Lung (tissue), 12 donors: Measurements from ENCODE around the gene SLC39A2. TPM values are rescaled to one million over a fixed set of nuclear protein-coding genes. Genes with fewer than 3 reads are reported as not detected.
A peak's percentile ranks its signal among the peaks of the same experiment; 100 is the strongest.
"Not testable (repeated sequence)": the region's sequence is repeated elsewhere in the genome, so short reads cannot be mapped to it uniquely, and the experiment has no call there.

Experiments used
- ATAC-seq: fragments of 200-7000 bp; cut with Tn5 transposase; one replicate; pipeline ENCODE4 v1.9.1; 2020; ENCODE audit warnings: moderate number of reproducible peaks; ENCODE audit not compliant: insufficient read depth, low FRiP score
- DNase-seq, 3 donors: peaks; one replicate each; pipeline ENCODE4 v3.0.0-alpha.2; 2013 to 2017
- H3K27ac ChIP-seq, 2 donors: one replicate each; pipeline ENCODE4 v1.5.1; 2013; ENCODE audit warnings: mild to moderate bottlenecking in 2 of 2, moderate library complexity in 2 of 2, control low read depth in 1 of 2, inconsistent platforms in 1 of 2, low read depth in 1 of 2, low read length in 1 of 2
- H3K27me3 ChIP-seq, 3 donors: one replicate each; pipeline ENCODE4 v1.5.1; 2013; ENCODE audit warnings: low read length in 2 of 3; ENCODE audit not compliant: control insufficient read depth in 3 of 3, insufficient read depth in 3 of 3
- H3K36me3 ChIP-seq, 4 donors: one replicate each; pipeline ENCODE4 v1.5.1; 2013; ENCODE audit warnings: low read length in 4 of 4, mild to moderate bottlenecking in 1 of 4, moderate library complexity in 1 of 4; ENCODE audit not compliant: control insufficient read depth in 4 of 4, insufficient read depth in 4 of 4
- H3K4me1 ChIP-seq, 5 donors: one replicate each; pipeline ENCODE4 v1.5.1; 2013; ENCODE audit warnings: low read length in 5 of 5, mild to moderate bottlenecking in 2 of 5, moderate library complexity in 1 of 5; ENCODE audit not compliant: control insufficient read depth in 5 of 5, insufficient read depth in 5 of 5
- H3K4me3 ChIP-seq: one replicate; pipeline ENCODE4 v1.5.1; 2013; ENCODE audit warnings: mild to moderate bottlenecking, control low read depth, moderate library complexity
- H3K9ac ChIP-seq, 2 donors: one replicate each; pipeline ENCODE4 v1.5.1; 2013; ENCODE audit warnings: low read length in 2 of 2, control low read depth in 1 of 2; ENCODE audit not compliant: insufficient read depth in 1 of 2
- H3K9me3 ChIP-seq, 4 donors: one replicate each; pipeline ENCODE4 v1.5.1; 2013; ENCODE audit warnings: low read length in 3 of 4, mild to moderate bottlenecking in 1 of 4, moderate library complexity in 1 of 4; ENCODE audit not compliant: control insufficient read depth in 4 of 4, insufficient read depth in 3 of 4
- WGBS, 2 donors: extraction: QIAGEN DNeasy Blood & Tissue Kit; methylation state at CpG; one replicate each; pipeline ENCODE4 v1.1.7; 2013; 5-methylcytosine and 5-hydroxymethylcytosine counted together
- polyA plus RNA-seq, 2 donors: library from polyadenylated mRNA; stranded (reverse); fragments of 200-250 nt; gene quantifications; one replicate each; pipeline ENCODE4 v1.2.1, GENCODE V29; 2013
- total RNA-seq, 2 donors: library from RNA; depleted of rRNA in 1 of 2; stranded (reverse); fragments of >200 nt in 1 of 2; gene quantifications; one replicate each; pipeline ENCODE4 v1.2.1, GENCODE V29; 2014 to 2021
- TF ChIP-seq, protein P1 (sequence below): IDR thresholded peaks from 2 replicates; pipeline ENCODE4 v1.5.1; 2012; ENCODE audit warnings: mild to moderate bottlenecking; ENCODE audit errors: control extremely low read depth, extremely low read depth
- donor health status: control.
- donor health status: control.
- donor health status: Bipolar disorder and iron deficiency.
- donor health status: healthy.
- donor health status: DM: yes; HTN: yes; CAD: no.

The SLC39A2 gene
- total and polyA plus RNA-seq, 4 donors = 0.02 to 0.08 TPM; not detected in 2

DNA sequence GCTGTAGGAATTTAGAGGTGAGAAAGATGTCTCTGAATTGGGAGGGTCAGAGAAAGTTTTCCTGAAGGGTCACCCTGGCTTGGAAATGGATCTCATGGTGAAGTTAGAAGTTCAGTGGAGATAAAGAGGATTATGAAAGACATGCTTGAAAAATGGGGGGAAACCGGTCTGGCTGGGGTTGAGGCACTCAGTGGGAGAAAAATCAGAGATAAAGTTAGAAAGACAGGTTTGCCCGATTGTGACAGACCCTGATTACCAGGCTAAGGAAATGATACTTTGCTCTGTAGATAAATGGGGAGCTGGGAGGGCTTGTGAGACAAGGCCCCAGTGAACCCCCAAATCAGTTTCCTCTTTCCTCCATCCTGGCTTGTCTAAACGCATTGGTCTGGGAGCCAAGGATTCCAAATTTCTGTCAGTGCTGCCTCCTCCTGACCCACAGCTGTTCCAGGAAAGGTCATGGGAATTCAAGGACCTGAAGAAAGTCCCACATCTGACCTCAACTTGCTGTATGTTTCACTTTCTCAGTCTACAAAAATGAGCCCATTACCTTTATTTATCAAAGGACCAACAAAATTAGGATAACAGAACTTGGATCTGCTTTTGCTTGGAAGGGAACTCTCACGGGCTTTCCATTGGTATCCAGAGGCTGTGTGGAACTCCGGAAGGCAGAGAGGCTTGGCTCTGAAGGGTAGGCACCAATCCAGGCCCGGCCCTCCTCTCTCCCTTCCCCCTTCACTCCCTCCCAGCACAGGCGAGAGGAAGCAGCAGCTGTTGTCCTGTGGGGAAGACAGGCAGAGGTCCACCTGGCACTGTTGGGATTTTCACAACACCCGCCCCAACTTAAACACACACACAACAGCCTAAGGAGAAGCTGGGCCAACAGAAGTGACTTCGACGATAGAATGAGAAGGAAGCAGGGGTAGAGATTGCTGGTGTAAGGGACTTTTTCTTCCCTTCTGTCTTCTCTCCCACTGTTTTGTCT is 39.6 kb downstream of the SLC39A2 start:
- Histone ChIP-seq H3K4me1 (peaks cover 7 to 26% (median 22%) of the 10 kb centered on the region in 5 donors), H3K4me3 (no peak overlapping the region), H3K27me3 (no peaks in the 10 kb centered on the region), H3K36me3 (no peaks in the 10 kb centered on the region), H3K9me3 (no peaks in the 10 kb centered on the region), H3K9ac (peak overlapping the region in 1 of 2 donors; percentile 61), H3K27ac (peak overlapping the region; percentile 68 to 71)
- peak; percentile 15 for ATAC-seq
- 28 to 49% methylated on average over 10 of the region's 10 CpGs for WGBS, 2 donors
- TF ChIP-seq, protein P1, sequence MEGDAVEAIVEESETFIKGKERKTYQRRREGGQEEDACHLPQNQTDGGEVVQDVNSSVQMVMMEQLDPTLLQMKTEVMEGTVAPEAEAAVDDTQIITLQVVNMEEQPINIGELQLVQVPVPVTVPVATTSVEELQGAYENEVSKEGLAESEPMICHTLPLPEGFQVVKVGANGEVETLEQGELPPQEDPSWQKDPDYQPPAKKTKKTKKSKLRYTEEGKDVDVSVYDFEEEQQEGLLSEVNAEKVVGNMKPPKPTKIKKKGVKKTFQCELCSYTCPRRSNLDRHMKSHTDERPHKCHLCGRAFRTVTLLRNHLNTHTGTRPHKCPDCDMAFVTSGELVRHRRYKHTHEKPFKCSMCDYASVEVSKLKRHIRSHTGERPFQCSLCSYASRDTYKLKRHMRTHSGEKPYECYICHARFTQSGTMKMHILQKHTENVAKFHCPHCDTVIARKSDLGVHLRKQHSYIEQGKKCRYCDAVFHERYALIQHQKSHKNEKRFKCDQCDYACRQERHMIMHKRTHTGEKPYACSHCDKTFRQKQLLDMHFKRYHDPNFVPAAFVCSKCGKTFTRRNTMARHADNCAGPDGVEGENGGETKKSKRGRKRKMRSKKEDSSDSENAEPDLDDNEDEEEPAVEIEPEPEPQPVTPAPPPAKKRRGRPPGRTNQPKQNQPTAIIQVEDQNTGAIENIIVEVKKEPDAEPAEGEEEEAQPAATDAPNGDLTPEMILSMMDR = no peak
- DNase-seq = peak; percentile 89 to 98 (median 94)

- TF ChIP-seq, protein P1 = peak; percentile 45
- Histone ChIP-seq H3K36me3 (no peaks in the 10 kb centered on the region), H3K27ac (peak overlapping the region; percentile 68 to 71), H3K27me3 (no peaks in the 10 kb centered on the region), H3K4me1 (peaks cover 12 to 26% (median 23%) of the 10 kb centered on the region in 5 donors), H3K9ac (peak overlapping the region in 1 of 2 donors; percentile 61), H3K9me3 (peaks cover 0 to 2% (median 0%) of the 10 kb centered on the region in 4 donors), H3K4me3 (no peak overlapping the region)
- ATAC-seq (no peak), DNase-seq (peak; percentile 68 to 91 (median 88))
- WGBS, 2 donors = 49 to 61% methylated on average over 8 of the region's 8 CpGs
These were observed 40.7 kb downstream of the SLC39A2 start for GRCh38 chr14:21039585-21040369.

- DNase-seq (no peak), ATAC-seq (no peak)
- H3K9me3 ChIP-seq = peaks cover 0 to 2% (median 0%) of the 10 kb centered on the region in 4 donors
- TF ChIP-seq, protein P1 = no peak
- H3K9ac ChIP-seq = no peak overlapping the region
- no peak overlapping the region for H3K27ac ChIP-seq
- H3K4me1 ChIP-seq = peaks cover 12 to 26% (median 23%) of the 10 kb centered on the region in 5 donors
- no peaks in the 10 kb centered on the region for H3K36me3 ChIP-seq
- WGBS, 2 donors = 77 to 83% methylated on average over 8 of the region's 8 CpGs
- no peaks in the 10 kb centered on the region for H3K27me3 ChIP-seq
- no peak overlapping the region for H3K4me3 ChIP-seq
These were observed 41.4 kb downstream of the SLC39A2 start for GRCh38 chr14:21040370-21040925.

DNA sequence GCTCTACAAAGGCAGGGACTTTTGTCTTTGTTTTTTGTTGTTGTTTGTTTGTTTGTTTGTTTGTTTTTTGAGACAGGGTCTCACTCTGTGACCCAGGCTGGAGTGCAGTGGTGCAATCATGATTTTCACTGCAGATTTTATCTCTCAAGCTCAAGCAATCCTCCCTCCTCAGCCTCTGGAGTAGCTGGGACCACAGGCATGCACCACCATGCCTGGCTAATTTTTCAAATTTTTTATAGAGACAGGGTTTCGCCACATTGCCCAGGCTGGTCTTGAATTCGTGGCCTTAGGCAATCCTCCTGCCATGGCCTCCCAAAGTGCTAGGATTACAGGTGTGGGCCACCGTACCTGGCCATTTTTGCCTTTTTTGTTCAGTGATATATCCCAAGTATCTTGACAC is 41.8 kb downstream of the SLC39A2 start:
- ATAC-seq, H3K27me3 ChIP-seq, H3K4me3 ChIP-seq, DNase-seq, H3K36me3 ChIP-seq, H3K9me3 ChIP-seq, H3K27ac ChIP-seq, H3K9ac ChIP-seq: not testable (repeated sequence)
- peaks cover 12 to 26% (median 23%) of the 10 kb centered on the region in 5 donors for H3K4me1 ChIP-seq
- 83 to 86% methylated on average over 3 of the region's 3 CpGs for WGBS, 2 donors
